Tibial artery (tissue), 4 donors: ENCODE measurements around the gene CHST6.

Experiments
- DNase-seq, 2 donors: peaks; one replicate each; pipeline ENCODE4 v3.0.0-alpha.2; 2019
- H3K27ac ChIP-seq, 2 donors: fragments of 200-600 bp; sonication (generic) in 1 of 2; 1 replicate in 1 of 2; 2 replicates in 1 of 2; pipeline ENCODE4 v1.5.1; 2018 to 2019; ENCODE audit warnings: mild to moderate bottlenecking in 1 of 2
- H3K27me3 ChIP-seq, 2 donors: fragments of 200-600 bp; sonication (generic) in 1 of 2; one replicate each; pipeline versions ENCODE4 v1.5.1 to v1.6.0; 2016 to 2019
- H3K36me3 ChIP-seq, 3 donors: fragments of 200-600 bp; sonication (generic) in 2 of 3; one replicate each; pipeline ENCODE4 v1.5.1; 2016 to 2019; ENCODE audit warnings: mild to moderate bottlenecking in 2 of 3
- H3K4me1 ChIP-seq, 4 donors: fragments of 200-600 bp; sonication (generic) in 2 of 4; 1 replicate in 3 of 4; 2 replicates in 1 of 4; pipeline ENCODE4 v1.5.1; 2016 to 2019
- H3K4me3 ChIP-seq, 2 donors: fragments of 200-600 bp; sonication (generic) in 1 of 2; 1 replicate in 1 of 2; 2 replicates in 1 of 2; pipeline ENCODE4 v1.5.1; 2018 to 2019; ENCODE audit warnings: mild to moderate bottlenecking in 2 of 2
- H3K9me3 ChIP-seq, 3 donors: fragments of 200-600 bp; sonication (generic) in 1 of 3; one replicate each; pipeline ENCODE4 v1.5.1; 2016 to 2019
- CTCF ChIP-seq, 2 experiments: fragments of 200-600 bp in 1 of 2; fragments of 450-650 bp in 1 of 2; IDR thresholded peaks; one replicate each; pipeline ENCODE4 v1.5.1; 2017 to 2019; ENCODE audit warnings: antibody characterized with exemption in 2 of 2, mild to moderate bottlenecking in 1 of 2, moderate library complexity in 1 of 2
- intact Hi-C: fragments of 100-400 bp; cut with DNase I; formaldehyde crosslinking; loops from one replicate; pipeline ENCODE4 v1.15.0; 2023; ENCODE audit warnings: low total_unique reads

The CHST6 gene

GRCh38 chr16:75535211-75535843, 40.1 kb upstream of the CHST6 start:
- no peaks in the 10 kb centered on the region for H3K9me3 ChIP-seq
- intact Hi-C loops, result no loop called here
- DNase-seq, result peak in 1 of 2 donors; percentile 37
- H3K27ac ChIP-seq, result no peak overlapping the region
- H3K4me1 ChIP-seq, result peaks cover 0 to 14% (median 2%) of the 10 kb centered on the region in 4 donors
- no peaks in the 10 kb centered on the region for H3K27me3 ChIP-seq
- H3K36me3 ChIP-seq, result no peaks in the 10 kb centered on the region
- no peak overlapping the region for H3K4me3 ChIP-seq
- TF ChIP-seq CTCF (IDR thresholded peaks at IDR 0.05), result no peak

GRCh38 chr16:75534560-75535205, 39.4 kb upstream of the CHST6 start:
- no peak overlapping the region for H3K27ac ChIP-seq
- H3K4me1 ChIP-seq, result peaks cover 0 to 14% (median 2%) of the 10 kb centered on the region in 4 donors
- H3K36me3 ChIP-seq, result no peaks in the 10 kb centered on the region
- intact Hi-C loops, result no loop called here
- no peak for TF ChIP-seq CTCF (IDR thresholded peaks at IDR 0.05)
- no peaks in the 10 kb centered on the region for H3K27me3 ChIP-seq
- no peak overlapping the region for H3K4me3 ChIP-seq
- peak in 1 of 2 donors; percentile 53 for DNase-seq
- H3K9me3 ChIP-seq, result no peaks in the 10 kb centered on the region

GRCh38 chr16:75532791-75533190, 37.5 kb upstream of the CHST6 start:
- intact Hi-C loops, result no loop called here
- Histone ChIP-seq H3K36me3 (no peaks in the 10 kb centered on the region), H3K4me1 (peaks cover 0 to 9% (median 0%) of the 10 kb centered on the region in 4 donors), H3K27me3 (no peaks in the 10 kb centered on the region), H3K9me3 (no peaks in the 10 kb centered on the region), H3K4me3 (no peak overlapping the region), H3K27ac (no peak overlapping the region)
- TF ChIP-seq CTCF (IDR thresholded peaks at IDR 0.05), result no peak
- peak in 1 of 2 donors; percentile 19 for DNase-seq

GRCh38 chr16:75532142-75532765, 37.0 kb upstream of the CHST6 start:
- Histone ChIP-seq H3K27me3 (no peaks in the 10 kb centered on the region), H3K4me1 (peaks cover 0 to 9% (median 0%) of the 10 kb centered on the region in 4 donors), H3K4me3 (no peak overlapping the region), H3K27ac (no peak overlapping the region), H3K36me3 (no peaks in the 10 kb centered on the region), H3K9me3 (no peaks in the 10 kb centered on the region)
- no peak for DNase-seq
- intact Hi-C loops, result no loop called here
- no peak for TF ChIP-seq CTCF (IDR thresholded peaks at IDR 0.05)

GRCh38 chr16:75529959-75530358, 34.7 kb upstream of the CHST6 start:
- DNase-seq, result no peak
- no peak for TF ChIP-seq CTCF (IDR thresholded peaks at IDR 0.05)
- Histone ChIP-seq H3K27me3 (no peaks in the 10 kb centered on the region), H3K36me3 (no peaks in the 10 kb centered on the region), H3K4me3 (no peak overlapping the region), H3K4me1 (peaks cover 0 to 4% (median 0%) of the 10 kb centered on the region in 4 donors), H3K9me3 (no peaks in the 10 kb centered on the region), H3K27ac (no peak overlapping the region)
- intact Hi-C loops, result no loop called here
